Mesodermal cell (in vitro differentiated cells): ENCODE data around the gene IQCK.
"Not testable (repeated sequence)": the region's sequence is repeated elsewhere in the genome, so short reads cannot be mapped to it uniquely, and the experiment has no call there.

ENCODE experiments used
- H3K27ac ChIP-seq: 2 replicates; pipeline ENCODE4 v1.7.0; 2013; ENCODE audit warnings: mild to moderate bottlenecking, low read depth, low read length, moderate library complexity; ENCODE audit not compliant: severe bottlenecking
- H3K36me3 ChIP-seq: 2 replicates; pipeline ENCODE4 v1.7.1; 2013; ENCODE audit warnings: mild to moderate bottlenecking, low read length, moderate library complexity; ENCODE audit not compliant: control insufficient read depth, insufficient read depth
- H3K4me1 ChIP-seq: one replicate; pipeline ENCODE4 v1.7.1; 2013; ENCODE audit warnings: mild to moderate bottlenecking, low read length; ENCODE audit not compliant: insufficient read depth, control insufficient read depth, poor library complexity, severe bottlenecking
- H3K4me3 ChIP-seq: 2 replicates; pipeline ENCODE4 v1.7.0; 2013; ENCODE audit warnings: low read length, control low read depth, mild to moderate bottlenecking; ENCODE audit not compliant: insufficient read depth, poor library complexity, severe bottlenecking; ENCODE audit errors: extremely low read depth
- H3K9me3 ChIP-seq: 2 replicates; pipeline ENCODE4 v1.7.1; 2013; ENCODE audit warnings: mild to moderate bottlenecking, low read length, moderate library complexity; ENCODE audit not compliant: control insufficient read depth
- WGBS, 2 experiments: methylation state at CpG; one replicate each; pipeline ENCODE4 v1.1.5; 2013; ENCODE audit warnings: missing lambda C conversion rate in 2 of 2; ENCODE audit not compliant: insufficient coverage in 2 of 2; 5-methylcytosine and 5-hydroxymethylcytosine counted together

IQCK gene

DNA sequence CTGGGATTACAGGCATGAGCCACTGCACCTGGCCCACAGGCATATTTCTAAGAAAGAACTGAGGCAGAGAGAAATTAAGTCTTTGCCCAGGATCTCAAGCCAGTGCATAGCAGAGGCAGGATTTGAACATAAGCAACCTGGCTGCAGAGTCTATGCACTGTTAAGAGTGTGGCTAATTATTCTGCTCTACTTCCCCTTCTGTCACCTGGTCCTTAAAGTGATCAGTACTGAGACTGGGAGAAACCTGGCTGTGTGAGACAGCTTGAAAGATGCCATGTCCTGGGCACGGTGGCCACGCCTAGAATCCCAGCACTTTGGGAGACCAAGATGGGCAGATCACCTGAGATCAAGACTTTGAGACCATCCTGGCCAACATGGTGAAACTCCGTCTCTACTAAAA, 58.1 kb downstream of the IQCK start:
- H3K4me3 ChIP-seq = no peak overlapping the region
- 85 to 94% methylated on average over 3 of the region's 3 CpGs for WGBS, 2 experiments
- H3K36me3 ChIP-seq = no peaks in the 10 kb centered on the region
- H3K27ac ChIP-seq = no peak overlapping the region
- no peaks in the 10 kb centered on the region for H3K4me1 ChIP-seq
- H3K9me3 ChIP-seq = no peaks in the 10 kb centered on the region

DNA sequence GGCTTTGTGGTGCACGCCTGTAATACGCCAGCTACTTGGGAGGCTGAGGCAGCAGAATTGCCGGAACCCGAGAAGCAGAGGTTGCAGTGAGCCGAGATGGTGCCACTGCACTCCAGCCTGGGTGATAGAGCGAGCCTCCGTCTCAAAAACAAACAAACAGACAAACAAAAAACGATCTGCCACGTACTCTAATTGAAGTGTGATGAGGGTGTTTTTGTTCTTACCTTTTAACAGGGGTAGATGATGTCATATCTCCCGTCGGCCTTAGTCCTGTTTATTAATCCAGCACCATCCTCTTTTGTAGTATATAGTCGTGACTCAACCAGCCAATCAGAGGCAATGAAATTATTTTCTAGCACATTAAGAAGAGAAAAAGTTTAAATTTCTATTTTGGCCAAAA, 58.5 kb downstream of the IQCK start:
- H3K4me3 ChIP-seq = no peak overlapping the region
- no peaks in the 10 kb centered on the region for H3K9me3 ChIP-seq
- 76 to 95% methylated on average over 3 to 5 of the region's 12 CpGs for WGBS, 2 experiments
- H3K4me1 ChIP-seq = no peaks in the 10 kb centered on the region
- no peaks in the 10 kb centered on the region for H3K36me3 ChIP-seq
- H3K27ac ChIP-seq = no peak overlapping the region

DNA sequence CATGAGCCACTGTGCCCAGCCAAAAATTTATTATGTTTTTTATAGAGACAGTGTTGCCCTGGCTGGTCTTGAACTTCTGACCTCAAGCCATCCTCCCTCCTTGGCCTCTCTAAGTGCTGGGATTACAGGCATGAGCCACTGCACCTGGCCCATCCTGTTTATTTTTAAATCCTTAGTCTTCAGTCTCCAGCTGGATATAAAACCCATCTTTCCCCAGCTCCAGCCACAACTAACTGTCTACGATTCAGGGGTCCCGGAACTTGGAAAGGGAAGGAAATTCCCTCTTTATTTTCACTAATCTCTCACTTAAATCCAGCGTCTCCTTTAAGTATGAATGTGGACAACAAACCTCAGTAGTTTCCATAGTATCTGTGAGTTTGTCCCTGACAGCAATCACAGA, 62.2 kb downstream of the IQCK start:
- WGBS, 2 experiments = 100% methylated on average over 2 of the region's 3 CpGs; no CpG with 5 or more reads in 1 of the 2 experiments
- H3K27ac ChIP-seq = no peak overlapping the region
- H3K4me3 ChIP-seq = no peak overlapping the region

DNA sequence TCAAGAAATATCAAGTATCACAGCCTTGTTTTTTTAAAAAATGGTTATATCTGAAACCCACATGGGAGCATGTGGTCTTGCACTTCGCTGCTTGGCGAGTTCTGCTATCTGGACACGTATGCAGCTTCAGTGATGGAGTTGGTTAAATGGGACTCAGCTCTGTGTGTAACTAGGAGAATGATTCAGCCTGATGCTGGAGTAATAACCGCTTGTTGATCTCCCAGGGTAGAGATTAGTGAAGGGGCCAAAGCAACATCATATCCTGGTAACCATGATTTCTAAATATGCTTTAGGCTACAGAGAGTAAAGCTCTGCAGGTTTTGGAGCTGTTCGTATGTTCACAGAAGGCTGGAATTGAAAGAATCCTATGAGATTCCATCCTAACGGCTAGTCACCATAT, 63.2 kb downstream of the IQCK start:
- Histone ChIP-seq H3K9me3 (no peaks in the 10 kb centered on the region), H3K4me3 (no peak overlapping the region), H3K36me3 (no peaks in the 10 kb centered on the region), H3K4me1 (no peaks in the 10 kb centered on the region), H3K27ac (no peak overlapping the region)
- WGBS, 2 experiments = 95 to 97% methylated on average over 4 to 6 of the region's 6 CpGs

More for the DNA sequence above, 62.2 kb downstream of the IQCK start:
- Histone ChIP-seq H3K36me3 (no peaks in the 10 kb centered on the region), H3K9me3 (no peaks in the 10 kb centered on the region), H3K4me1 (no peaks in the 10 kb centered on the region)

DNA sequence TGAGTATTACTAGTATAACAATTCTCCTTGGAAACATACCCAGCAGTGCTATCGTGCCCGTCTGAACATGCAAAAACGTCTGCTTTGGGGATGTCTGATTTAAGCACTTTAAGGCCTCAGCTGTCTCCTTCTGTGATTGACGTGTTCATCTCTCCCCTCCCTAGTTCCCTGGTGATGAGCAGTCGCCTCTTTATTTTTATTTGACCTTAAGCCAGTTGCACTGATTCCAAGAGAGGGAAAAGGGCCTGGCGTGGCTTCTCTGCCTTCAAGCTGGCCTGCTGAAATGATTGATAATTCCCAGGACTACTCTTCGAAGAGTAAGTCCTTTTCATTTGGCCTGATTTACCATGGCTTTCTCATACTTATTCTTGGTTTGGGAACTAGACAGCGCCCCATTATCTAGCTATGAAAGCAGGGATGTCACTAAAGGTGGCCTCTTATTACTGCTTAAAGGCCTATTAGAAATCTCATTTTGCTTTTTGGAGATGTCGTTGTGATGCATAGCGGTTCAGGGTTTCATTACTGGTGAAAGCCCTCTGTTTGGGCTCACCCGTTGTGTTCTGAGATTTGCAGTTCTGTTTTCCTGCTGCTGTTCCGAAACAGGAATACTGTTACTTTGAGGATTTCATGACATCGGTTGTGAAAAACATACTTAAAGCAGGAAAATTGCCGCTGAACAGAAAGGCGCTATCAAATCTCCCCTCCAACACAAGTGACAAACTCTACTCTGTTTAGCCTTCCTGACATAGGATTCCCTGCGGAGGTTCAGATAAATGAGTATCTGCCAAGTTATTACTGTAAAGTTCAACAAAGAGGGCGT, 65.5 kb downstream of the IQCK start:
- Histone ChIP-seq H3K4me3 (no peak overlapping the region), H3K4me1 (no peaks in the 10 kb centered on the region), H3K27ac (peak overlapping the region; percentile 29), H3K9me3 (no peaks in the 10 kb centered on the region), H3K36me3 (no peaks in the 10 kb centered on the region)
- WGBS, 2 experiments = 90% methylated on average over 14 to 15 of the region's 17 CpGs

DNA sequence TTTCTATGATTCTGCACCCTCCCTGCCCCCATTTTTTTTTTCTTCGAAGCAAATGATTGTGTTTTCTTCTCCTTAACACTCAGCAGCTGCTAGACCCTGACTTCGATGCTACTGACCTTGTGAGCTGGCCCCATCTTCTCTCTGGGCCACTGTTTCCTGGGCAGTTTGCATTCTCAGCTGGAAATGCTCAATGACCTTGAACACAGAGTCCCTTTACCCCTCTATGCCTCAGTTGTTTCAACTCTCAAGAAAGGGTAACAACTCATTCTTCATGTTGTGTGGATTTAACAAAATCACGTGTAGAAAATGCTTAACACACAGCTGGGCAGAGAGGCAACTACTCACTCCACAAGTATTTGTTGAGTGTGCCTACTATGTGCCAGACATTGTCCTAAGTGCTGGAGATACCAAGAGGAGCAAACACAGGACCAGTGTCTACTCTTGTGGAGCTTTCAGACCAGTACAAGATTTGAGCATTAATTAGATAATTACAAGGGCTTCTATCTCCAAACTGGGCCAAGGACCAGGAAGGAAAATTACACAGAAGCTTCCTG, 66.2 kb downstream of the IQCK start:
- Histone ChIP-seq H3K9me3 (no peaks in the 10 kb centered on the region), H3K36me3 (no peaks in the 10 kb centered on the region), H3K4me1 (no peaks in the 10 kb centered on the region), H3K27ac (no peak overlapping the region), H3K4me3 (no peak overlapping the region)
- 78 to 100% methylated on average over 3 of the region's 3 CpGs for WGBS, 2 experiments

DNA sequence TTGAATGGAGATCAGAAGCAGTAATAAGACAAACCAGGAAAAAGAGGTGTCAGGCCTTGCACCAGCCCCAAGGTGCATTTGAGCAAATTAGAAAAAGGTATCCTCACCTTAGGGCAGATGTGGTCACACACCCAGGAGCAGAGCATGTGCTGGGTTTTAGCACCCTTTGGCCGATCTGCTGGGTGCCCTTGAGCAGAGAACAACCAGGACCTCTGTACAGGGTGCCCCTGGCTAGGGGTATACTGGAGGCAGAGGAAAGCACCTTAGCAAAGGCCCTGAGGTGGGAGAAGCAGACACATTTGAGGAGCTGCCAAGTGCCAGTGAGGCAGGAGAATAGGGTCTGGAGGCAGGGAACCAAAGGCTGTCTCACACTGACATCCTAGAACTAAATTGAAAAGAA, 67.0 kb downstream of the IQCK start:
- Histone ChIP-seq H3K4me1 (no peaks in the 10 kb centered on the region), H3K4me3 (no peak overlapping the region), H3K36me3 (no peaks in the 10 kb centered on the region), H3K9me3 (no peaks in the 10 kb centered on the region), H3K27ac (no peak overlapping the region)
- WGBS, 2 experiments = 88 to 100% methylated on average over 1 of the region's 1 CpG

DNA sequence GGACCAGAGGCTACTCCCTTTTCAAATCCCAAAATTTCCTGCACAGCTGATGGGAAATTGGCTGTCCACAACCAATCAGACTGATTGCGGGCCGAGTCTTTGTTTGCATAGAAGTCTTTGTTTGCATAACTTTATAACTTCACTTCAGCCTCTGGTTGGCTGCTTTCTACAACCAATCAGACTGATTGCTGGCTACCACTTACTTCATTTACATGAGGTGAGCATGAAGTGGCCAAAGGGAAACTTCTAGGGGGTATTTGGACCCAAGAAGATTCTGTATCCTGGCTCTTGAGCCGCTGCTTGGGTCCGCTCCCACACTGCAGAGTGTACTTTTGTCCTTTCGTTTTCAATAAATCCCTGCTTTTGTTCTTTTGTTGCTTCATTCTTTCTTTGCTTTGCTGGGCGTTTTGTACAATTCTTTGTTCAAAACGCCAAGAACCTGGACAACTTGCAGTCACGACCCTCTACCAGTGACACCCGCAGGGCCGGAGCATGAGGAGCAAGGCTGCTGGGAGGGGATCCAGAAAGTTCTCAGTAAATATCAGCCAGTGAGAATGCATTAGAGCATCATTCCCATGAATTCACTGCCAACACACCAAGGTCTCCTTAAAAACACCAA, 67.5 kb downstream of the IQCK start:
- no peaks in the 10 kb centered on the region for H3K4me1 ChIP-seq
- 86 to 95% methylated on average over 7 to 10 of the region's 10 CpGs for WGBS, 2 experiments
- H3K36me3 ChIP-seq = no peaks in the 10 kb centered on the region
- no peak overlapping the region for H3K4me3 ChIP-seq
- no peak overlapping the region for H3K27ac ChIP-seq
- H3K9me3 ChIP-seq = no peaks in the 10 kb centered on the region

DNA sequence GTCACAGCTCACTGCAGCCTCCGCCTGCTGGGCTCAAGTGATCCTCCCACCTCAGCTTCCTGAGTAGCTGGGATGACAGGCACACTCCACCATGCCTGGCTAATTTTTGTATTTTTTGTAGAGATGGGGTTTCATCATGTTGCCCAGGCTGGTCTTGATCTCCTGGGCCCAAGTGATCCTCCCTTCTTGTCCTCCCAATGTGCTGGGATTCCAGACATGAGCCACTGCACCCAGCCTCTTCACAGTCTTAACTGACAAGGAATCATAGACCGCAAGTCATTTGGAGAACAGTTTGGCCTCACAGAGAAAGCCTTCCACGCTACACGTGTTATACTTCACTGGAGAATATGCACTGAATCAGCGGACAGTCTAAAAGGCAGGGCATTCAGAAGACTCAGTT, 83.3 kb downstream of the IQCK start:
- H3K4me3 ChIP-seq, H3K9me3 ChIP-seq, H3K36me3 ChIP-seq, H3K4me1 ChIP-seq, H3K27ac ChIP-seq: not testable (repeated sequence)
- no CpG with 5 or more reads among the region's 5 CpGs for WGBS, 2 experiments

DNA sequence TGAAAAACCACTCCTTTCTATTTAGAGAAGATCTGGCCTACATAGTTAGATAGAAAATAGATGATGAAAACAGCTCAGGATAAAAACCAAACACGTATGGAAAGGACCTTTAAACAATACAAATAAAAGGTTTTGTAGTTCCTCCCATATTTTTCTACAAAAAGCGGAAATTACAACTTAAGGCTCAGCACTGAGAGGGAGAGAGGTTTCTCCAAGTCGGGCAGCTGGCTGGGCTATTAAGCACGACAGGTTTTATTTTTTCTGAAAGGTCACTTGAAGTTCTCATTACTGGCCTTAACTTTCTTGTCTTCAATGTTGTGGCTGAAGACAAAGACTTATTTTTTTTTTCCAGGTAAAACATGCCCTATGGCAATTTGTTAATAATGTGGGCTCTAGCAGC, 83.8 kb downstream of the IQCK start:
- H3K4me3 ChIP-seq, H3K27ac ChIP-seq, H3K36me3 ChIP-seq, H3K9me3 ChIP-seq, H3K4me1 ChIP-seq: not testable (repeated sequence)
- no CpG with 5 or more reads among the region's 4 CpGs for WGBS, 2 experiments

DNA sequence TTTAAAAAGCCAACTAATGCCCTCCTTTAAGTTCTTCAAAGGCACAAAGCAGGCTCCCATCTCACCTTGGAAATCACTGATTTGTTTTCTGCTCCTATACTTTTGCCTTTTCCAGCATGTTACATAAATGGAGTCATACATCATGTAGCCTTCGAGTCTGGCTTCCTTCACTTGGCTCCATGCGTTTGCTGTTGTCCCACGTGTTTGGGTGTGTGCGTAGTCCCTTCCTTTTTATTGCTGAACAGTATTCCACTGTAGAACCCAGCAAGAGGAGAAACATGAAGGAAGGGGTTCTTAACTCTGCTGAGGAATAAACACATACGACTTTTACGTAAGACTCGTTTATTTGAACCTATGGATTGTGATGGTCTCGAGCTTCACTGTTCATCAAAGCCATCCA, 84.5 kb downstream of the IQCK start:
- H3K4me1 ChIP-seq = no peaks in the 10 kb centered on the region
- no peak overlapping the region for H3K4me3 ChIP-seq
- H3K36me3 ChIP-seq = no peaks in the 10 kb centered on the region
- 94 to 98% methylated on average over 4 to 8 of the region's 8 CpGs for WGBS, 2 experiments
- H3K9me3 ChIP-seq = peaks cover 10% of the 10 kb centered on the region
- H3K27ac ChIP-seq = no peak overlapping the region
